ENCODE measurements around the gene YES1. TPM values are rescaled to one million over a fixed set of nuclear protein-coding genes. Genes with fewer than 3 reads are reported as not detected.

YES1 gene
- total and polyA plus RNA-seq, 2 of the 13 experiments (the other 11 are each of a cell fraction or from before 2014, with no cell fraction given): 17.2 to 70.8 TPM

DNA sequence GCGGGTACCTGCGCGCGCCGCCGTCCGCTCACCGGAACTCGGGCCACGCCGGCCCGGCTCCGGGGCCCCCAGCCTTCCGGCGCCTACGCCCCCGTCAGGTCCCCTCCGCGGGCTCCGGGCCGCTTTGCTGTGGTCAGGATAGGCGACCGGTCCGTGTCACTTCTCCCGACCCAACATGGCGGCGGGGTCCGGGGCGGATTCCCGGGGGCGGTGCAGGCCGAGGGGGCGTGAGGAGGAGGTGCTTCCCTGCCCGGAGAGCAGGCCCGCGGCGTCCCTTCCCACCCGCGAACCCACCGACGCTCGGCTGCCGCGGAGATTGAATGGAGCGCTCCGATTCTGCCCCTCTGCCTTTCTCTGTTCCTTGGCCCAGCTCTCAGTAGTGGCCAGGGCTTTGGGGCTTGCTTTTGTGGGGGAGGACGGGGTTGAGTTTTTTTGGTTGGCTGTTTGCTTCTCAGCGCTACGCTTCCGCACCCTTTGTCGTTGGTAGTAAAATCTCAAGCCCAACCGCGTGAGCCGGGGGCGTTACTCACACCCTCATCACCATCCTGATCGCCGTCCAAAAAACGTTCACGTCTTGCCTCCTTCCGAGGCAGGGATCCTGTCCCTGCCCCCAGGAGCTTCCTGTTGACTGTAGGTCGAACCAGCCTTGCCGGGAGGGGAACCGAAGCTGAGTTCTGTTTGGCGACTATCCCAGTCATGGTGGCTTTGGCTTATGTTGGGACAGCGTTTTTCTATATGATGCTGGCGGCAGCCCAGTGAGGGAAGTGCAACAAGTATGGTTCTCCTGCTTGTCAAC is 532 bp upstream of the YES1 start (continued):
- TF ChIP-seq ZBTB42 (CRISPR knock-in tag; IDR thresholded peaks at IDR 0.05) (peak; percentile 75; the same call in 1 of the 2 replicates), BCL6 (CRISPR knock-in tag; IDR thresholded peaks at IDR 0.05) (peak; percentile 24; the same call in 1 of the 2 replicates), RFX1 (IDR thresholded peaks at IDR 0.05) (no peak), NR1H2 (CRISPR knock-in tag; IDR thresholded peaks at IDR 0.05; ENCODE audit: borderline replicate concordance, low read depth) (no peak), ZNF792 (CRISPR knock-in tag; IDR thresholded peaks at IDR 0.05) (no peak), ELF4 (CRISPR knock-in tag; IDR thresholded peaks at IDR 0.05; ENCODE audit: borderline replicate concordance) (no peak), TOE1 (CRISPR knock-in tag; IDR thresholded peaks at IDR 0.05) (no peak), KDM1A (CRISPR knock-in tag; IDR thresholded peaks at IDR 0.05) (no peak), ZNF383 (CRISPR knock-in tag; IDR thresholded peaks at IDR 0.05; ENCODE audit: borderline replicate concordance) (no peak), CREM (IDR thresholded peaks at IDR 0.05) (no peak), CREM (CRISPR knock-in tag; IDR thresholded peaks at IDR 0.05) (no peak), YY1 (IDR thresholded peaks at IDR 0.05; ENCODE audit: insufficient read depth, insufficient replicate concordance, low read depth, low read length) (peak; percentile 95)
- TF ChIP-seq, protein P1, sequence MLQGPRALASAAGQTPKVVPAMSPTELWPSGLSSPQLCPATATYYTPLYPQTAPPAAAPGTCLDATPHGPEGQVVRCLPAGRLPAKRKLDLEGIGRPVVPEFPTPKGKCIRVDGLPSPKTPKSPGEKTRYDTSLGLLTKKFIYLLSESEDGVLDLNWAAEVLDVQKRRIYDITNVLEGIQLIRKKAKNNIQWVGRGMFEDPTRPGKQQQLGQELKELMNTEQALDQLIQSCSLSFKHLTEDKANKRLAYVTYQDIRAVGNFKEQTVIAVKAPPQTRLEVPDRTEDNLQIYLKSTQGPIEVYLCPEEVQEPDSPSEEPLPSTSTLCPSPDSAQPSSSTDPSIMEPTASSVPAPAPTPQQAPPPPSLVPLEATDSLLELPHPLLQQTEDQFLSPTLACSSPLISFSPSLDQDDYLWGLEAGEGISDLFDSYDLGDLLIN (CRISPR knock-in tag; IDR thresholded peaks at IDR 0.05; ENCODE audit: borderline replicate concordance): no peak
- TF ChIP-seq, protein P2, sequence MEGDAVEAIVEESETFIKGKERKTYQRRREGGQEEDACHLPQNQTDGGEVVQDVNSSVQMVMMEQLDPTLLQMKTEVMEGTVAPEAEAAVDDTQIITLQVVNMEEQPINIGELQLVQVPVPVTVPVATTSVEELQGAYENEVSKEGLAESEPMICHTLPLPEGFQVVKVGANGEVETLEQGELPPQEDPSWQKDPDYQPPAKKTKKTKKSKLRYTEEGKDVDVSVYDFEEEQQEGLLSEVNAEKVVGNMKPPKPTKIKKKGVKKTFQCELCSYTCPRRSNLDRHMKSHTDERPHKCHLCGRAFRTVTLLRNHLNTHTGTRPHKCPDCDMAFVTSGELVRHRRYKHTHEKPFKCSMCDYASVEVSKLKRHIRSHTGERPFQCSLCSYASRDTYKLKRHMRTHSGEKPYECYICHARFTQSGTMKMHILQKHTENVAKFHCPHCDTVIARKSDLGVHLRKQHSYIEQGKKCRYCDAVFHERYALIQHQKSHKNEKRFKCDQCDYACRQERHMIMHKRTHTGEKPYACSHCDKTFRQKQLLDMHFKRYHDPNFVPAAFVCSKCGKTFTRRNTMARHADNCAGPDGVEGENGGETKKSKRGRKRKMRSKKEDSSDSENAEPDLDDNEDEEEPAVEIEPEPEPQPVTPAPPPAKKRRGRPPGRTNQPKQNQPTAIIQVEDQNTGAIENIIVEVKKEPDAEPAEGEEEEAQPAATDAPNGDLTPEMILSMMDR (CRISPR knock-in tag; IDR thresholded peaks at IDR 0.05): no peak
- TF ChIP-seq, protein P3, sequence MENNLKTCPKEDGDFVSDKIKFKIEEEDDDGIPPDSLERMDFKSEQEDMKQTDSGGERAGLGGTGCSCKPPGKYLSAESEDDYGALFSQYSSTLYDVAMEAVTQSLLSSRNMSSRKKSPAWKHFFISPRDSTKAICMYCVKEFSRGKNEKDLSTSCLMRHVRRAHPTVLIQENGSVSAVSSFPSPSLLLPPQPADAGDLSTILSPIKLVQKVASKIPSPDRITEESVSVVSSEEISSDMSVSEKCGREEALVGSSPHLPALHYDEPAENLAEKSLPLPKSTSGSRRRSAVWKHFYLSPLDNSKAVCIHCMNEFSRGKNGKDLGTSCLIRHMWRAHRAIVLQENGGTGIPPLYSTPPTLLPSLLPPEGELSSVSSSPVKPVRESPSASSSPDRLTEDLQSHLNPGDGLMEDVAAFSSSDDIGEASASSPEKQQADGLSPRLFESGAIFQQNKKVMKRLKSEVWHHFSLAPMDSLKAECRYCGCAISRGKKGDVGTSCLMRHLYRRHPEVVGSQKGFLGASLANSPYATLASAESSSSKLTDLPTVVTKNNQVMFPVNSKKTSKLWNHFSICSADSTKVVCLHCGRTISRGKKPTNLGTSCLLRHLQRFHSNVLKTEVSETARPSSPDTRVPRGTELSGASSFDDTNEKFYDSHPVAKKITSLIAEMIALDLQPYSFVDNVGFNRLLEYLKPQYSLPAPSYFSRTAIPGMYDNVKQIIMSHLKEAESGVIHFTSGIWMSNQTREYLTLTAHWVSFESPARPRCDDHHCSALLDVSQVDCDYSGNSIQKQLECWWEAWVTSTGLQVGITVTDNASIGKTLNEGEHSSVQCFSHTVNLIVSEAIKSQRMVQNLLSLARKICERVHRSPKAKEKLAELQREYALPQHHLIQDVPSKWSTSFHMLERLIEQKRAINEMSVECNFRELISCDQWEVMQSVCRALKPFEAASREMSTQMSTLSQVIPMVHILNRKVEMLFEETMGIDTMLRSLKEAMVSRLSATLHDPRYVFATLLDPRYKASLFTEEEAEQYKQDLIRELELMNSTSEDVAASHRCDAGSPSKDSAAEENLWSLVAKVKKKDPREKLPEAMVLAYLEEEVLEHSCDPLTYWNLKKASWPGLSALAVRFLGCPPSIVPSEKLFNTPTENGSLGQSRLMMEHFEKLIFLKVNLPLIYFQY (CRISPR knock-in tag; IDR thresholded peaks at IDR 0.05; ENCODE audit: borderline replicate concordance): peak; percentile 63; the same call in 1 of the 2 replicates
- TF ChIP-seq, protein P4, sequence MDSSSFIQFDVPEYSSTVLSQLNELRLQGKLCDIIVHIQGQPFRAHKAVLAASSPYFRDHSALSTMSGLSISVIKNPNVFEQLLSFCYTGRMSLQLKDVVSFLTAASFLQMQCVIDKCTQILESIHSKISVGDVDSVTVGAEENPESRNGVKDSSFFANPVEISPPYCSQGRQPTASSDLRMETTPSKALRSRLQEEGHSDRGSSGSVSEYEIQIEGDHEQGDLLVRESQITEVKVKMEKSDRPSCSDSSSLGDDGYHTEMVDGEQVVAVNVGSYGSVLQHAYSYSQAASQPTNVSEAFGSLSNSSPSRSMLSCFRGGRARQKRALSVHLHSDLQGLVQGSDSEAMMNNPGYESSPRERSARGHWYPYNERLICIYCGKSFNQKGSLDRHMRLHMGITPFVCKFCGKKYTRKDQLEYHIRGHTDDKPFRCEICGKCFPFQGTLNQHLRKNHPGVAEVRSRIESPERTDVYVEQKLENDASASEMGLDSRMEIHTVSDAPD (CRISPR knock-in tag; IDR thresholded peaks at IDR 0.05): 0 out of 2 replicates have a peak, but pooled peaks have one; percentile 43
- TF ChIP-seq, protein P5, sequence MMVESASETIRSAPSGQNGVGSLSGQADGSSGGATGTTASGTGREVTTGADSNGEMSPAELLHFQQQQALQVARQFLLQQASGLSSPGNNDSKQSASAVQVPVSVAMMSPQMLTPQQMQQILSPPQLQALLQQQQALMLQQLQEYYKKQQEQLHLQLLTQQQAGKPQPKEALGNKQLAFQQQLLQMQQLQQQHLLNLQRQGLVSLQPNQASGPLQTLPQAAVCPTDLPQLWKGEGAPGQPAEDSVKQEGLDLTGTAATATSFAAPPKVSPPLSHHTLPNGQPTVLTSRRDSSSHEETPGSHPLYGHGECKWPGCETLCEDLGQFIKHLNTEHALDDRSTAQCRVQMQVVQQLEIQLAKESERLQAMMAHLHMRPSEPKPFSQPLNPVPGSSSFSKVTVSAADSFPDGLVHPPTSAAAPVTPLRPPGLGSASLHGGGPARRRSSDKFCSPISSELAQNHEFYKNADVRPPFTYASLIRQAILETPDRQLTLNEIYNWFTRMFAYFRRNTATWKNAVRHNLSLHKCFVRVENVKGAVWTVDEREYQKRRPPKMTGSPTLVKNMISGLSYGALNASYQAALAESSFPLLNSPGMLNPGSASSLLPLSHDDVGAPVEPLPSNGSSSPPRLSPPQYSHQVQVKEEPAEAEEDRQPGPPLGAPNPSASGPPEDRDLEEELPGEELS (CRISPR knock-in tag; IDR thresholded peaks at IDR 0.05): peak; percentile 20; the same call in 1 of the 2 replicates
- TF ChIP-seq, protein P6, sequence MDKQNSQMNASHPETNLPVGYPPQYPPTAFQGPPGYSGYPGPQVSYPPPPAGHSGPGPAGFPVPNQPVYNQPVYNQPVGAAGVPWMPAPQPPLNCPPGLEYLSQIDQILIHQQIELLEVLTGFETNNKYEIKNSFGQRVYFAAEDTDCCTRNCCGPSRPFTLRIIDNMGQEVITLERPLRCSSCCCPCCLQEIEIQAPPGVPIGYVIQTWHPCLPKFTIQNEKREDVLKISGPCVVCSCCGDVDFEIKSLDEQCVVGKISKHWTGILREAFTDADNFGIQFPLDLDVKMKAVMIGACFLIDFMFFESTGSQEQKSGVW (CRISPR knock-in tag; IDR thresholded peaks at IDR 0.05; ENCODE audit: borderline replicate concordance): no peak

Data from HepG2 (cell line).